Epithelial cell of proximal tubule (primary cell): ENCODE measurements around the gene DCUN1D2. TPM values are rescaled to one million over a fixed set of nuclear protein-coding genes. Genes with fewer than 3 reads are reported as not detected.

Source experiments
- DNase-seq: peaks from one replicate; pipeline ENCODE4 v3.0.0-alpha.2; 2011; ENCODE audit warnings: low read depth
- H3K4me3 ChIP-seq: 2 replicates; pipeline ENCODE4 v1.5.1; 2011; ENCODE audit warnings: low read depth, mild to moderate bottlenecking, low read length
- total RNA-seq: library from RNA; depleted of rRNA; stranded (reverse); fragments of >200 nt; gene quantifications from 2 replicates; pipeline ENCODE4 v1.2.3, GENCODE V29; 2015
- TF ChIP-seq, protein P1 (sequence below): conservative IDR thresholded peaks from 2 replicates; pipeline ENCODE4 v1.5.1; 2012; ENCODE audit warnings: low read depth, mild to moderate bottlenecking, low read length

Gene DCUN1D2
- 8.1 and 8.7 TPM in 2 replicates for total RNA-seq

DNA sequence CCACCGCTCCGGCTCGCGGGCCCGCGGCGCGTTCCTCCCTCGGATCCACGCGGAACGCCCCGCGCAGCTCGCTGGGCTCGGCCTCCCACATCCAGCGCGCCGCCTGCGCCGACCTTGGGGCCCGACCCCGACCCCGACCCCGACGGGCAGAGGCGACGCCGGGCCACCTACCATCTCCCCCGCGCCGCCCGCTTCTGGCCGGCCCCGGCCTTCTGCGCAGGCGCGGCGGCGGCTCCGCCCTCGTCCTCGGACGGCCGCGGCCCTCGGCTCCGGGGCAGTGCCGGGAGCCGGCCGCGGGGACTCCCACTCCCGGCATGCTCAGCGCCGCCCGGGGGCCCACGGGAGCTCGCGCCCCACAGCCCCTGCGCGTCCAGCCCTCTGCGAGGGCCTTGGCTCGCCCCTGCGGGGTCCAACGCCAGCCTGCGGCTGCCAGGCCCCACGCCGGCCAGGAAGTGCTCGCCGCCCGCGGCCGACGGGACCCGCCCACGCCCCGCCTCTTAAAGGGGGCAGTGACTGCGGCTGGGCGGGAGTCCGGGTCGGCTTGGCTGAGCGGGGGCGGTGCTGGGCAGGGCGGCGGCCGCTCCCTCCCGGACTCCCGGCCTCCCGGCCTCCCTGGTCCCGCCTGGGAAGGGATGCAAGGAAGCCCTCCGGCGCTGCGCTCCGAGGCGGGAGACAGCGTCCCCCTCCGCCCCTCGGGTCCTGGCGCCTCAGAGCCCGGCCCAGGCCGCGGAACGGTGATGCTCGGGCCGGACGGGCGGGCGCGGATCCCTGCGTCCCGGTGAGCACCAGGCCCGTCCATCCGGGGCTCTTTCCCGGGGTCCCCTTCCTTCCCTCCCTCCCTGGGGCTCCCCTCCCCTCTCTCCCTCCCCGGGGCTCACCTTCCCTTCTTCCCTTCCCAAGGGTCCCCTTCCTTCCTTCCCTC lies at the start of gene DCUN1D2:
Gene DCUN1D2 (minus strand): TSS at position 216 of the 922 bp plus-strand sequence. CDS start 42 bp downstream, at position 174.
- DNase-seq: no peak
- TF ChIP-seq, protein P1, sequence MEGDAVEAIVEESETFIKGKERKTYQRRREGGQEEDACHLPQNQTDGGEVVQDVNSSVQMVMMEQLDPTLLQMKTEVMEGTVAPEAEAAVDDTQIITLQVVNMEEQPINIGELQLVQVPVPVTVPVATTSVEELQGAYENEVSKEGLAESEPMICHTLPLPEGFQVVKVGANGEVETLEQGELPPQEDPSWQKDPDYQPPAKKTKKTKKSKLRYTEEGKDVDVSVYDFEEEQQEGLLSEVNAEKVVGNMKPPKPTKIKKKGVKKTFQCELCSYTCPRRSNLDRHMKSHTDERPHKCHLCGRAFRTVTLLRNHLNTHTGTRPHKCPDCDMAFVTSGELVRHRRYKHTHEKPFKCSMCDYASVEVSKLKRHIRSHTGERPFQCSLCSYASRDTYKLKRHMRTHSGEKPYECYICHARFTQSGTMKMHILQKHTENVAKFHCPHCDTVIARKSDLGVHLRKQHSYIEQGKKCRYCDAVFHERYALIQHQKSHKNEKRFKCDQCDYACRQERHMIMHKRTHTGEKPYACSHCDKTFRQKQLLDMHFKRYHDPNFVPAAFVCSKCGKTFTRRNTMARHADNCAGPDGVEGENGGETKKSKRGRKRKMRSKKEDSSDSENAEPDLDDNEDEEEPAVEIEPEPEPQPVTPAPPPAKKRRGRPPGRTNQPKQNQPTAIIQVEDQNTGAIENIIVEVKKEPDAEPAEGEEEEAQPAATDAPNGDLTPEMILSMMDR: no peak

DNA sequence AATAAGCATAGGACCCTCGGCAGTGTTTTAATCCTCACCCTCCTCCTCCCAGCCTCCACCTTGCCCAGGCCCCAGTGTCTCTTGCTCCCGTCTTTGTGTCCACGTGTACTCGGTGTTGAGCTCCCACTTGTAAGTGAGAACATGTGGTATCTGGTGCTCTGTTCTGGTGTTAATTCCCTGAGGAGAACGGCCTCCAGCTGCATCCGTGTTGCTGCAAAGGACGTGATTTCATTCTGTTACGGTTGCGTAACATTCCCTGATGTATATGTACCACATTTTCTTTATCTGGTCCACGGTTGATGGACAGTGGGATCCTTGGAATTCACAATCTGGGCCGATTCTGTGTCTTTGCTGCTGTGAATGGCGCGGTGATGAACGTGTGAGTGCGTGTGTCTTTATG lies 49.3 kb upstream of the DCUN1D2 start:
- TF ChIP-seq, protein P1: no peak
- H3K4me3 ChIP-seq: no peak overlapping the region
- DNase-seq: no peak

More for the DNA sequence above, at the start of gene DCUN1D2:
- H3K4me3 ChIP-seq: peak within 1 kb of the TSS; percentile 83

DNA sequence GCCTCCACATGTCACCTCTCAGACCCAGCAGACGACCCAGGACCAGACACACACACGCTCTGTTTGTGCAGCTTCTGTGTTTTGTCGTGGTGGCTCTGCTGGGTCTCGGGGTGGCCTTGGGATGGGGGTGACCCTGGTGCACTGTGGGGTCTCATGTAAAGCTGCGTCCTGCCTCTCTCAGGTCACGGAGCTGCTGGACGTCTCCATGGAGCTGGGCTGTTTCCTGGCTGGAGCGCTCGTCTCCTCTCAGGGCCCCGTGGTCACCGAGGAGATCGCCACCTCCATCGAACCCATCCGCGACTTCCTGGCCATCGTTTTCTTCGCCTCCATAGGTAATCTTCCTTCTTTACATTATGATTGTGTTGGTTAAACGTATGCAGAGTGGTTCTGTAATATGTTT lies 48.7 kb upstream of the DCUN1D2 start:
- no peak overlapping the region for H3K4me3 ChIP-seq
- TF ChIP-seq, protein P1: no peak
- DNase-seq: no peak

DNA sequence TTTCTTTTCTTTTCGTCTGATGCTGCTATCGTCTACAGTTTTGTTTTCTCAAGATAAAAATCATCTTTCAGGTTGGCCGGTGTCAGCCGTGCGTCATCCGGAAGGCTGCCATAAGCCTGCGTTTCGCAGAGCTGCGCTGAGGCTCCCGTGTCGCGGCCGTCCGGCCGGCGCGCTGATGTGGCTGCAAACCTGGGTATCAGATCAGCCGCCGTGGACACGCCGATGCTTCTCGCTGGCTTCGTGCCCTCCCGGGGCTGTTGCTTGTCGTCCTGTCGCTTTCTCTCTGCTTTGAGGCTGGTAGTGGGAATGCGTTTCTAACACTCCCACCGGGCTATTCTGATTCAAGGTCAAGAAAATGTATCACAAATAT lies 48.2 kb upstream of the DCUN1D2 start:
- TF ChIP-seq, protein P1: no peak
- no peak overlapping the region for H3K4me3 ChIP-seq
- DNase-seq: no peak

DNA sequence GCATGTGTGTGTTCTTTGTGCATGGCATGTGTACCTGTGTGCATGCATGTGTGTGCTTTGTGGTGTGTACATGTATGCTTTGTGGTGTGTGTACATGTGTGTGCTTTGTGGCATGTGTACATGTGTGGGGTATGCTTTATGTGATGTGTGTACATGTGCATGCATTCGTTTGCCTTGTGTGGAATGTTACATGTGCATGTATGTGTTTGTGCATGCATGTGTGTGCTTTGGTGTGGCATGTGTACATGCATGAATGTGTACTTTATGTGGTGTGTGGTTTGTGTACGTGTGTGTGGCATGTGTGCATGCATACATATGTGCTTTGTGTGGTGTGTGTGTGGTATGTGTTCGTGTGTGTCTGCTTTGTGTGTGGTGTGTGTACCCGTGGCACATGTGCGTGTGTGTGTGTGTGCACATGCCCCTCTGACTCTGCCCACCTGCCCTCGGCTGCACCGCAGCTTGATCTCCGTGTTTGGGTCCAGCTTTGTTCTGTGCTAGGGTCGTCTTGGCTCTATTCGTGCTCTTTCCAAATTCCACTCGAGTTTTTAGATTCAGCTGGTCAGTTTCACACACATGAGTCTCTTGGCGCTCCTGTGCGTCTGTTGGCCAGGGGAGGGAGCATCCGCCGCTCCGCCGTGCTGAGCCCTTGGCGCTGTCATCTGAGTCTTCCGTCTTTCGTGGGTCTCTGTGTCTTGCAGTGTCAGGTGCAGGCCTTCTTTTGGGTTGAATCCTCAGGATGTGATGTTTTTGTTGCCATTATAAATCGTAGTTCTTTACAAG lies 47.6 kb upstream of the DCUN1D2 start:
- TF ChIP-seq, protein P1: no peak

DNA sequence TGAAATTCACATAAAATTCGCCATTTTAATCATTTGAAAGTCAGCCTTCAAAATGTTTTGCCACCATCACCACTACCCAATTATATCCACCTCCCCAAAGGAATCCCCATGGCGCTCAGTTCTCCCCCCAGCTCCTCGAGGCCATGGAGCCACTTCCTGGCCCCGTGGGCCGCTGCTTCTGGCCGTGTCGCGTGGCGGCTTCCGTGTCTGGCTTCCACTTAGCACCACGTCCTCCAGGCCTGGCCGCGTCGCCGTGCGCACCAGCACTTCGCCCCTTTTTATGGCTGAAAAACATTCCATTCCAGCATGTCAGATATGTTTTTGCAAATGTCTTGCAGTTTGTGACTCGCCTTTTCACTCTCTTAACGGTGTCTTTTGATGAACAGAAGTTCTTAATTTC lies 46.7 kb upstream of the DCUN1D2 start:
- no peak for DNase-seq
- TF ChIP-seq, protein P1: no peak
- H3K4me3 ChIP-seq: no peak overlapping the region

More for the DNA sequence above, 47.6 kb upstream of the DCUN1D2 start:
- no peak for DNase-seq
- H3K4me3 ChIP-seq: no peak overlapping the region
